H1 (cell line): Measurements from ENCODE around the gene ZNF284. TPM values are rescaled to one million over a fixed set of nuclear protein-coding genes. Genes with fewer than 3 reads are reported as not detected.
A peak's percentile ranks its signal among the peaks of the same experiment; 100 is the strongest.

ENCODE experiments used
- CTCF ChIA-PET: fragments of 300-600 bp; sonication (Branson Sonifier 250); formaldehyde crosslinking; loops from one replicate; lab custom pipeline; 2021; ENCODE audit not compliant: partially characterized antibody; lab: Charles Lee
- POLR2A ChIA-PET: fragments of 300-600 bp; sonication (Branson Sonifier 250); formaldehyde crosslinking; loops from one replicate; lab custom pipeline; 2021; ENCODE audit warnings: inconsistent platforms; ENCODE audit not compliant: partially characterized antibody; lab: Charles Lee
- DNase-seq, 2 experiments: peaks; one replicate each; pipeline versions ENCODE4 v3.0.0 to v3.0.0-alpha.2; 2010 to 2022; ENCODE audit warnings: low spot score in 2 of 2, low read depth in 1 of 2, mixed read lengths in 1 of 2
- FAIRE-seq: peaks from 2 replicates; lab custom pipeline; 2011; peaks lifted over from hg19 to GRCh38; lab: Jason Lieb, UNC
- H2AFZ ChIP-seq: 2 replicates; pipeline ENCODE4 v1.8.1; 2012; ENCODE audit warnings: low read length, inconsistent platforms
- H2AK5ac ChIP-seq: 2 replicates; pipeline ENCODE4 v1.6.1; 2013; ENCODE audit warnings: low read depth, low read length
- H2BK120ac ChIP-seq: replicated peaks from 2 replicates; pipeline ENCODE3; 2013; ENCODE audit warnings: low read depth, low read length, inconsistent platforms
- H2BK12ac ChIP-seq: 2 replicates; pipeline ENCODE4 v1.6.1; 2013; ENCODE audit warnings: low read depth, low read length
- H2BK15ac ChIP-seq: 2 replicates; pipeline ENCODE4 v1.6.1; 2013; ENCODE audit warnings: low read length
- H2BK20ac ChIP-seq: 2 replicates; pipeline ENCODE4 v1.6.1; 2013; ENCODE audit warnings: low read length
- H2BK5ac ChIP-seq: 2 replicates; pipeline ENCODE4 v1.6.1; 2013; ENCODE audit warnings: low read depth, low read length
- H3K14ac ChIP-seq: 2 replicates; pipeline ENCODE4 v1.6.1; 2013; ENCODE audit warnings: inconsistent platforms; ENCODE audit not compliant: insufficient read length
- H3K18ac ChIP-seq: 2 replicates; pipeline ENCODE4 v1.6.1; 2013; ENCODE audit warnings: low read length; ENCODE audit errors: extremely low read depth
- H3K23ac ChIP-seq: 2 replicates; pipeline ENCODE4 v1.6.1; 2013; ENCODE audit warnings: inconsistent platforms; ENCODE audit not compliant: insufficient read length
- H3K23me2 ChIP-seq: 2 replicates; pipeline ENCODE4 v1.6.1; 2013; ENCODE audit warnings: low read depth, low read length
- H3K27ac ChIP-seq: 2 replicates; pipeline ENCODE4 v1.6.1; 2011; ENCODE audit warnings: low read depth, low read length, inconsistent platforms
- H3K27me3 ChIP-seq, 4 experiments: replicated peaks in 1 of 4; 1 replicate in 1 of 4; 2 replicates in 3 of 4; pipeline versions ENCODE4 v1.6.1 to v1.8.1; 2011 to 2013; ENCODE audit warnings: low read length in 3 of 4, mild to moderate bottlenecking in 3 of 4, inconsistent platforms in 2 of 4, mixed read lengths in 2 of 4, moderate library complexity in 1 of 4; ENCODE audit not compliant: control insufficient read depth in 3 of 4, insufficient read depth in 3 of 4; ENCODE audit errors: extremely low read depth in 1 of 4
- H3K36me3 ChIP-seq, 4 experiments: 2 replicates each; pipeline versions ENCODE4 v1.6.1 to v1.8.1; 2011 to 2013; ENCODE audit warnings: mild to moderate bottlenecking in 4 of 4, low read length in 3 of 4, moderate library complexity in 2 of 4, control low read depth in 1 of 4, inconsistent platforms in 1 of 4; ENCODE audit not compliant: insufficient read depth in 4 of 4, control insufficient read depth in 2 of 4
- H3K4ac ChIP-seq: replicated peaks from 2 replicates; pipeline ENCODE3; 2013; ENCODE audit warnings: low read length, low read depth, mixed read lengths, inconsistent platforms; ENCODE audit not compliant: insufficient read length
- H3K4me1 ChIP-seq, 4 experiments: replicated peaks in 1 of 4; 1 replicate in 1 of 4; 2 replicates in 3 of 4; pipeline versions ENCODE4 v1.6.1 to v1.8.1; 2011 to 2013; ENCODE audit warnings: low read length in 3 of 4, inconsistent platforms in 2 of 4, mixed read lengths in 1 of 4; ENCODE audit not compliant: insufficient read depth in 4 of 4, control insufficient read depth in 3 of 4
- H3K4me2 ChIP-seq, 2 experiments: 2 replicates each; pipeline versions ENCODE4 v1.6.1 to v1.8.1; 2011 to 2013; ENCODE audit warnings: low read depth in 2 of 2, low read length in 2 of 2, control low read depth in 1 of 2, inconsistent platforms in 1 of 2, mild to moderate bottlenecking in 1 of 2; ENCODE audit not compliant: insufficient read depth in 1 of 2
- H3K4me3 ChIP-seq, 4 experiments: fragments of 200-600, 300-600 bp in 1 of 4; sonication (generic), shearing (Covaris generic), sonication (Bioruptor Twin) in 1 of 4; 2 replicates each; pipeline versions ENCODE4 v1.5.1 to v1.8.1; 2011 to 2016; ENCODE audit warnings: low read length in 4 of 4, low read depth in 3 of 4, control low read depth in 2 of 4, inconsistent platforms in 2 of 4, mild to moderate bottlenecking in 2 of 4, mixed read lengths in 1 of 4, moderate library complexity in 1 of 4; ENCODE audit not compliant: insufficient read depth in 2 of 4; ENCODE audit errors: extremely low read depth in 1 of 4
- H3K56ac ChIP-seq: replicated peaks from 2 replicates; pipeline ENCODE3; 2013; ENCODE audit warnings: low read depth, mild to moderate bottlenecking, mixed read lengths, low read length, inconsistent platforms; ENCODE audit not compliant: insufficient read length
- H3K79me1 ChIP-seq: 2 replicates; pipeline ENCODE4 v1.6.1; 2013; ENCODE audit warnings: low read depth, low read length, control low read depth
- H3K79me2 ChIP-seq, 2 experiments: 2 replicates each; pipeline versions ENCODE4 v1.6.1 to v1.8.1; 2012 to 2013; ENCODE audit warnings: low read length in 2 of 2, mild to moderate bottlenecking in 2 of 2, inconsistent platforms in 1 of 2; ENCODE audit not compliant: insufficient read depth in 2 of 2, control insufficient read depth in 1 of 2
- H3K9ac ChIP-seq, 4 experiments: replicated peaks in 1 of 4; 1 replicate in 1 of 4; 2 replicates in 3 of 4; pipeline versions ENCODE4 v1.6.1 to v1.8.1; 2011 to 2013; ENCODE audit warnings: low read depth in 3 of 4, low read length in 3 of 4, control low read depth in 2 of 4, mild to moderate bottlenecking in 2 of 4, moderate library complexity in 2 of 4, inconsistent platforms in 1 of 4; ENCODE audit errors: extremely low read depth in 1 of 4
- H3K9me3 ChIP-seq, 2 experiments: 2 replicates each; pipeline versions ENCODE4 v1.6.1 to v1.8.1; 2012 to 2013; ENCODE audit warnings: mild to moderate bottlenecking in 2 of 2, moderate library complexity in 2 of 2, control low read depth in 1 of 2, inconsistent platforms in 1 of 2, low read depth in 1 of 2, low read length in 1 of 2, mixed read lengths in 1 of 2; ENCODE audit not compliant: insufficient read depth in 2 of 2
- H4K20me1 ChIP-seq, 2 experiments: replicated peaks in 1 of 2; 2 replicates each; pipeline versions ENCODE3 to v1.8.1; 2011 to 2013; ENCODE audit warnings: inconsistent platforms in 2 of 2, low read length in 2 of 2, mild to moderate bottlenecking in 1 of 2; ENCODE audit not compliant: insufficient read depth in 2 of 2, control insufficient read depth in 1 of 2
- H4K5ac ChIP-seq: 2 replicates; pipeline ENCODE4 v1.6.1; 2013; ENCODE audit warnings: low read length, low read depth, mixed read lengths, inconsistent platforms; ENCODE audit not compliant: insufficient read length
- H4K8ac ChIP-seq: 2 replicates; pipeline ENCODE4 v1.8.0; 2013; ENCODE audit warnings: mild to moderate bottlenecking, moderate library complexity, low read length, inconsistent platforms; ENCODE audit not compliant: insufficient read depth; ENCODE audit errors: extremely low read depth
- H4K91ac ChIP-seq: replicated peaks from 2 replicates; pipeline ENCODE3; 2013; ENCODE audit warnings: low read length, mixed read lengths, inconsistent platforms; ENCODE audit not compliant: insufficient read length
- BCL11A ChIP-seq, 2 experiments: IDR thresholded peaks; one replicate each; pipeline ENCODE4 v1.6.1; 2011; ENCODE audit warnings: low read depth in 2 of 2, low read length in 2 of 2, mild to moderate bottlenecking in 2 of 2
- CBX5 ChIP-seq: fragments of 300-800, 300-1000 bp; sonication (generic); IDR thresholded peaks from 2 replicates; pipeline ENCODE4 v1.7.1; 2016; ENCODE audit warnings: antibody characterized with exemption, low read length, low read depth
- FOSL1 ChIP-seq: IDR thresholded peaks from 2 replicates; pipeline ENCODE4 v1.6.1; 2011; ENCODE audit warnings: mild to moderate bottlenecking, low read depth, low read length, moderate library complexity; ENCODE audit not compliant: insufficient read depth
- GABPA ChIP-seq: IDR thresholded peaks from 2 replicates; pipeline ENCODE4 v1.6.1; 2011; ENCODE audit warnings: mild to moderate bottlenecking, low read length, moderate library complexity, borderline replicate concordance; ENCODE audit not compliant: insufficient read depth
- KDM4A ChIP-seq: IDR thresholded peaks from one replicate; pipeline ENCODE4 v1.7.1; 2012; ENCODE audit warnings: low read depth, mild to moderate bottlenecking, moderate library complexity, low read length, inconsistent platforms; ENCODE audit not compliant: severe bottlenecking
- KDM5A ChIP-seq: fragments of 200-600 bp; IDR thresholded peaks from 2 replicates; pipeline ENCODE4 v1.7.1; 2012; ENCODE audit warnings: mild to moderate bottlenecking, low read length, inconsistent platforms, mixed read lengths
- POLR2AphosphoS5 ChIP-seq: IDR thresholded peaks from 2 replicates; pipeline ENCODE4 v1.6.1; 2011; ENCODE audit warnings: low read depth, low read length
- WGBS, 2 experiments: shearing (Covaris generic) in 1 of 2; methylation state at CpG; one replicate each; pipeline versions ENCODE4 v1.1.6 to v1.1.7; 2013 to 2015; ENCODE audit warnings: low lambda C conversion rate in 2 of 2, mixed read lengths in 2 of 2, inconsistent platforms in 1 of 2, low coverage in 1 of 2, missing lambda C conversion rate in 1 of 2; ENCODE audit not compliant: insufficient replicate concordance in 2 of 2, insufficient coverage in 1 of 2, insufficient read length in 1 of 2; ENCODE audit errors: extremely low coverage in 1 of 2, missing lambda C conversion rate in 1 of 2; 5-methylcytosine and 5-hydroxymethylcytosine counted together
- polyA plus RNA-seq, 7 experiments: library from polyadenylated mRNA; depleted of rRNA in 3 of 7; stranded (reverse) in 5 of 7; unstranded in 2 of 7; fragments of >200 nt in 5 of 7; fragments of 200-250 nt in 2 of 7; gene quantifications; 1 replicate in 5 of 7; 2 replicates in 1 of 7; 4 replicates in 1 of 7; pipeline versions ENCODE4 v1.2.1 to v1.2.3, GENCODE V29; 2011 to 2013; ENCODE audit warnings: missing spikeins in 2 of 7, mixed read lengths in 2 of 7
- total RNA-seq: library from RNA; stranded (reverse); fragmentation: NEBNext Ultra II Directional; extraction: Animal tissue kit (Norgen Biotek cat#: 25700); gene quantifications from 2 replicates; pipeline ENCODE4 v1.2.1, GENCODE V29; 2021
- TF ChIP-seq, protein P1 (sequence below), 3 experiments: IDR thresholded peaks; 1 replicate in 2 of 3; 2 replicates in 1 of 3; pipeline versions ENCODE4 v1.5.1 to v1.6.1; 2011; ENCODE audit warnings: low read length in 3 of 3, mild to moderate bottlenecking in 3 of 3, inconsistent platforms in 2 of 3, low read depth in 1 of 3, moderate library complexity in 1 of 3; ENCODE audit not compliant: insufficient read depth in 1 of 3; ENCODE audit errors: control extremely low read depth in 1 of 3

The ZNF284 gene
- total and polyA plus RNA-seq, 2 of the 8 experiments (the other 6 are each of a cell fraction or from before 2014, with no cell fraction given) = 1.1 to 3.4 TPM

DNA sequence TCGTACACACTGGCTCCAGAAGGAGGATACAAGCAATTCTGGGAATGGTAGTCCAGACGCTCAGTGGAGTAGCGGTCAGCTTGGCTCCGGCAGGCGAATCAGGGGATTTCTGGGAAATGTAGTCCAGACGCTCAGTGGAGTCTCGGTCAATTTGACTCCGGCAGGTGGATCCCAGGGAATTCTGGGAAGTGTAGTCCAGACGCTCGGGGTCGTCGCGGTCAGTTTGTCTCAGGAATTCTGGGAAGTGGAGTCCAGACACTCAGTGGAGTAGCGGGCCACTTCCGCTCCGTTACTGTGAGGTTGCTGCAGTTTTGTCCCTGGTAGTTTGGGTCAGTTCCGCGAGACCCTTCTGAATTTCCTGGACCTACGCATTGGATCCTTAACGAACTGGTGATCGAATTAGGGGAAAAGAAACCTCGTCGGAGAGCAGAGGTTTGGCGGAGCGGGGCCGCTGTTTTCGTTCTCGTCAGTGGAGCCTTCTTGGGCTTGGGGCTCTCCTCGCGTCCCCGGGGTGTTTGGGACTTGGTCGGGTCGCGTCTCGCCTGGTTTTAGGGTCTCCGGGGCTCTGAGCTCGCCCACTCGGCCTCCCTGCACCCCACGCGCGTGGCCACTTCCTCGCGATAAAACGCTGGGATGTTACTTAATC lies 41.3 kb downstream of the ZNF284 start, which contains the start of gene ZNF225:
ZNF225 (plus strand) TSS at position 262 of the 646 bp plus-strand sequence. CDS start 2,429 bp downstream, outside the sequence.
- Histone ChIP-seq H3K4ac (no peak within 1 kb of the TSS), H3K36me3 (peaks cover 0 to 17% (median 3%) of the 10 kb centered on the region in 4 experiments; a peak in 6 of 8 replicates), H2BK5ac (0 out of 2 replicates have a peak within 1 kb of the TSS, but pooled peaks have one; percentile 8), H2BK15ac (no peak within 1 kb of the TSS), H3K56ac (no peak within 1 kb of the TSS), H3K9ac (peak within 1 kb of the TSS; percentile 62 to 93 (median 75)), H3K14ac (no peak within 1 kb of the TSS), H3K27me3 (no peaks in the 10 kb centered on the region), H3K9me3 (peaks cover 10 to 12% of the 10 kb centered on the region in 2 experiments), H2BK120ac (no peak within 1 kb of the TSS), H4K20me1 (no peaks in the 10 kb centered on the region), H3K18ac (peak within 1 kb of the TSS; percentile 13; the same call in 1 of the 2 replicates), H3K27ac (peak within 1 kb of the TSS; percentile 77), H3K23me2 (peaks cover 4% of the 10 kb centered on the region; the same call in 1 of the 2 replicates), H4K5ac (no peak within 1 kb of the TSS), H3K79me1 (no peaks in the 10 kb centered on the region; the same call in 1 of the 2 replicates), H4K91ac (no peak within 1 kb of the TSS), H3K4me3 (peak within 1 kb of the TSS; percentile 80 to 100 (median 95)), H3K79me2 (peaks cover 0 to 14% of the 10 kb centered on the region in 2 experiments; a peak in 2 of 4 replicates), H2AFZ (peak within 1 kb of the TSS; percentile 76), H2BK20ac (no peak within 1 kb of the TSS), H2BK12ac (no peak within 1 kb of the TSS; the same call in 1 of the 2 replicates), H2AK5ac (no peak within 1 kb of the TSS; the same call in 1 of the 2 replicates), H3K23ac (no peak within 1 kb of the TSS), H3K4me2 (peak within 1 kb of the TSS; percentile 69 to 86), H4K8ac (peak within 1 kb of the TSS; percentile 42; the same call in 1 of the 2 replicates), H3K4me1 (no peaks in the 10 kb centered on the region)
- DNase-seq (peak; percentile 78 to 97), FAIRE-seq (peak; percentile 98)
- 2% methylated on average over 44 of the region's 44 CpGs; no CpG with 5 or more reads in 1 of the 2 experiments for WGBS, 2 experiments
- ChIA-PET CTCF (interaction anchor here (0.8 to 0.9 kb wide), 2 partner anchors 62 to 108 kb away, joined by 3 to 5 read pairs; no protein-coding TSS in a partner anchor), POLR2A (interaction anchor here (0.9 to 3.8 kb wide), 10 partner anchors 18 to 387 kb away, joined by 3 to 27 read pairs (median 5); partner anchors contain the start of genes ZNF180, ZNF223, ZNF224 and ZNF226)
- TF ChIP-seq BCL11A (IDR thresholded peaks at IDR 0.05; ENCODE audit: low read depth in 2 of 2, low read length in 2 of 2) = no peak
- TF ChIP-seq KDM4A = peak; percentile 88
- TF ChIP-seq POLR2AphosphoS5 = peak; percentile 93; the same call in 1 of the 2 replicates
- peak; percentile 83; the same call in 1 of the 2 replicates for TF ChIP-seq GABPA
- TF ChIP-seq, protein P1, sequence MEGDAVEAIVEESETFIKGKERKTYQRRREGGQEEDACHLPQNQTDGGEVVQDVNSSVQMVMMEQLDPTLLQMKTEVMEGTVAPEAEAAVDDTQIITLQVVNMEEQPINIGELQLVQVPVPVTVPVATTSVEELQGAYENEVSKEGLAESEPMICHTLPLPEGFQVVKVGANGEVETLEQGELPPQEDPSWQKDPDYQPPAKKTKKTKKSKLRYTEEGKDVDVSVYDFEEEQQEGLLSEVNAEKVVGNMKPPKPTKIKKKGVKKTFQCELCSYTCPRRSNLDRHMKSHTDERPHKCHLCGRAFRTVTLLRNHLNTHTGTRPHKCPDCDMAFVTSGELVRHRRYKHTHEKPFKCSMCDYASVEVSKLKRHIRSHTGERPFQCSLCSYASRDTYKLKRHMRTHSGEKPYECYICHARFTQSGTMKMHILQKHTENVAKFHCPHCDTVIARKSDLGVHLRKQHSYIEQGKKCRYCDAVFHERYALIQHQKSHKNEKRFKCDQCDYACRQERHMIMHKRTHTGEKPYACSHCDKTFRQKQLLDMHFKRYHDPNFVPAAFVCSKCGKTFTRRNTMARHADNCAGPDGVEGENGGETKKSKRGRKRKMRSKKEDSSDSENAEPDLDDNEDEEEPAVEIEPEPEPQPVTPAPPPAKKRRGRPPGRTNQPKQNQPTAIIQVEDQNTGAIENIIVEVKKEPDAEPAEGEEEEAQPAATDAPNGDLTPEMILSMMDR (IDR thresholded peaks at IDR 0.05; ENCODE audit: control extremely low read depth in 1 of 3, insufficient read depth in 1 of 3, low read depth in 1 of 3, low read length in 3 of 3) = no peak
- no peak for TF ChIP-seq CBX5
- TF ChIP-seq KDM5A = no peak
- TF ChIP-seq FOSL1 = no peak
